Astrocyte (in vitro differentiated cells and primary cell): ENCODE results near the gene ZAP70. TPM values are rescaled to one million over a fixed set of nuclear protein-coding genes. Genes with fewer than 3 reads are reported as not detected.
"Not testable (repeated sequence)": the region's sequence is repeated elsewhere in the genome, so short reads cannot be mapped to it uniquely, and the experiment has no call there.

ENCODE experiments used
- DNase-seq: peaks from one replicate; pipeline ENCODE4 v3.0.0-alpha.2; 2010; ENCODE audit warnings: low read depth
- FAIRE-seq: peaks from 2 replicates; lab custom pipeline; 2011; peaks lifted over from hg19 to GRCh38; lab: Jason Lieb, UNC
- H2AFZ ChIP-seq: 2 replicates; pipeline ENCODE4 v1.6.0; 2012; ENCODE audit warnings: low read depth, low read length, inconsistent platforms
- H3K27ac ChIP-seq: 2 replicates; pipeline ENCODE4 v1.5.1; 2011; ENCODE audit warnings: low read depth, low read length, inconsistent platforms
- H3K27me3 ChIP-seq: 2 replicates; pipeline ENCODE4 v1.6.0; 2011; ENCODE audit warnings: low read length, inconsistent platforms; ENCODE audit not compliant: insufficient read depth
- H3K36me3 ChIP-seq: 2 replicates; pipeline ENCODE4 v1.5.1; 2011; ENCODE audit warnings: low read length, inconsistent platforms; ENCODE audit not compliant: insufficient read depth
- H3K4me1 ChIP-seq: 2 replicates; pipeline ENCODE4 v1.5.1; 2011; ENCODE audit warnings: low read length, inconsistent platforms; ENCODE audit not compliant: insufficient read depth
- H3K4me2 ChIP-seq: 2 replicates; pipeline ENCODE4 v1.6.0; 2012; ENCODE audit warnings: low read length, inconsistent platforms
- H3K4me3 ChIP-seq: 2 replicates; pipeline ENCODE4 v1.5.1; 2011; ENCODE audit warnings: low read depth, mild to moderate bottlenecking, low read length, inconsistent platforms; ENCODE audit not compliant: insufficient read depth
- H3K79me2 ChIP-seq: 2 replicates; pipeline ENCODE4 v1.6.0; 2012; ENCODE audit warnings: mild to moderate bottlenecking, low read length, inconsistent platforms; ENCODE audit not compliant: insufficient read depth
- H3K9ac ChIP-seq: 2 replicates; pipeline ENCODE4 v1.6.0; 2012; ENCODE audit warnings: mild to moderate bottlenecking, low read length, inconsistent platforms
- H3K9me3 ChIP-seq: 2 replicates; pipeline ENCODE4 v1.5.1; 2012; ENCODE audit warnings: low read depth, mild to moderate bottlenecking, low read length, inconsistent platforms; ENCODE audit not compliant: insufficient read depth
- H4K20me1 ChIP-seq: 2 replicates; pipeline ENCODE4 v1.6.0; 2012; ENCODE audit warnings: low read length, inconsistent platforms; ENCODE audit not compliant: insufficient read depth
- H3K27ac Mint-ChIP-seq: one replicate; pipeline ENCODE4 v1.8.0; 2021; ENCODE audit warnings: mild to moderate bottlenecking, mixed read lengths; ENCODE audit not compliant: unreplicated experiment
- H3K27me3 Mint-ChIP-seq: one replicate; pipeline ENCODE4 v1.8.0; 2021; ENCODE audit warnings: low read depth, mixed read lengths; ENCODE audit not compliant: unreplicated experiment
- H3K36me3 Mint-ChIP-seq: one replicate; pipeline ENCODE4 v1.8.0; 2021; ENCODE audit warnings: low read depth, mixed read lengths; ENCODE audit not compliant: unreplicated experiment
- H3K4me1 Mint-ChIP-seq: one replicate; pipeline ENCODE4 v1.8.0; 2021; ENCODE audit warnings: low read depth, mixed read lengths; ENCODE audit not compliant: unreplicated experiment
- H3K4me3 Mint-ChIP-seq: one replicate; pipeline ENCODE4 v1.8.0; 2021; ENCODE audit warnings: mild to moderate bottlenecking, moderate library complexity, mixed read lengths; ENCODE audit not compliant: unreplicated experiment
- H3K9me3 Mint-ChIP-seq: one replicate; pipeline ENCODE4 v1.8.0; 2021; ENCODE audit warnings: mild to moderate bottlenecking, mixed read lengths; ENCODE audit not compliant: unreplicated experiment
- EZH2 ChIP-seq: IDR thresholded peaks from 2 replicates; pipeline ENCODE4 v1.6.1; 2012; ENCODE audit warnings: mild to moderate bottlenecking, low read length, inconsistent platforms; ENCODE audit not compliant: insufficient read depth
- total RNA-seq: library from RNA; stranded (reverse); gene quantifications from 2 replicates; pipeline ENCODE4 v1.2.1, GENCODE V29; 2021
- TF ChIP-seq, protein P1 (sequence below): IDR thresholded peaks from 2 replicates; pipeline ENCODE4 v1.5.1; 2011; ENCODE audit warnings: low read depth, mild to moderate bottlenecking, inconsistent platforms, low read length, moderate library complexity; ENCODE audit not compliant: insufficient read depth

ZAP70 gene
- total RNA-seq, 1 donor from 2014 or later = 0.73 TPM

DNA sequence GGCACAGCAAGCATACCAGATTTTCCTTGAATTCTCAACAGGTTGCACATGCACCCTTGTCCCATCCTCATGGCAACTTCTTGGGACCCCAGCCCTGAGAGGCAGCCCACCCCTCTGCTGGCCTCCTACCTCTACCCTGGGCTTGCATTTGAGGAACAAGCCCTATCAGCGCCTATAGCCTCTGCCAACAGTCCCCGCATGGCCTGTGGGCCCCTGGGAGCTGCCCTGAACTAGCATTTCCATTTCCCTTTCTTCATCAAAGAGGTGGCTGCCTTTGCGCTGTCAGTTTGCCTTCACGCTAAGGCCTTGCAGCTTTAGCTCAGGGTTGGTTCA, 5.4 kb upstream of the ZAP70 start:
- H3K4me1 Mint-ChIP-seq = peaks cover 2% of the 10 kb centered on the region
- DNase-seq (no peak), FAIRE-seq (no peak)

DNA sequence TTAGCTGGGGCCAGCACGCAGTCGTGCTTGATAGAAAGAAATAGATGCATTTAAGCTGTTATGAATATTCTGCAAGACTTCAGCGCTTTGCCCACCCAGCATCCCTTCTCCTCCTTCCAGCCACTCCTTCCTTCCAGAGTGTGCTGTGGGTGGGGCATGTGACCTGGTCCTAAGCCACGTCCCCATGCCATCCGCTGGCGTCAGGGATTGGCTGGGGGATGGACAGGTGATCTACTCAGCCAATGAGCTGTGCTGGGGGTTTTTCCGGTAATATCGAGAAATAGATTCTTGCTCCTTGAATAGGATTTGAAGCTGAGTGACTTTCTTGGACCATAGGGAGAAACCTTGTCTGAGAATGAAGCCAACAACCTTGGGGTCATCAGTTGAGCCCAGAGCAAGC, 4.8 kb upstream of the ZAP70 start:
- Mint-ChIP-seq H3K36me3 (no peaks in the 10 kb centered on the region), H3K27me3 (peaks cover 10% of the 10 kb centered on the region), H3K27ac (no peak overlapping the region), H3K9me3 (no peaks in the 10 kb centered on the region), H3K4me1 (peaks cover 5% of the 10 kb centered on the region), H3K4me3 (no peak overlapping the region)
- Histone ChIP-seq H3K9ac (no peak overlapping the region), H3K79me2 (no peaks in the 10 kb centered on the region), H4K20me1 (no peaks in the 10 kb centered on the region), H3K36me3 (no peaks in the 10 kb centered on the region), H3K4me2 (no peak overlapping the region), H3K4me1 (no peaks in the 10 kb centered on the region), H2AFZ (no peak overlapping the region), H3K27me3 (no peaks in the 10 kb centered on the region), H3K27ac (no peak overlapping the region), H3K9me3 (no peaks in the 10 kb centered on the region), H3K4me3 (no peak overlapping the region)
- no peak for DNase-seq
- no peak for FAIRE-seq
- TF ChIP-seq, protein P1, sequence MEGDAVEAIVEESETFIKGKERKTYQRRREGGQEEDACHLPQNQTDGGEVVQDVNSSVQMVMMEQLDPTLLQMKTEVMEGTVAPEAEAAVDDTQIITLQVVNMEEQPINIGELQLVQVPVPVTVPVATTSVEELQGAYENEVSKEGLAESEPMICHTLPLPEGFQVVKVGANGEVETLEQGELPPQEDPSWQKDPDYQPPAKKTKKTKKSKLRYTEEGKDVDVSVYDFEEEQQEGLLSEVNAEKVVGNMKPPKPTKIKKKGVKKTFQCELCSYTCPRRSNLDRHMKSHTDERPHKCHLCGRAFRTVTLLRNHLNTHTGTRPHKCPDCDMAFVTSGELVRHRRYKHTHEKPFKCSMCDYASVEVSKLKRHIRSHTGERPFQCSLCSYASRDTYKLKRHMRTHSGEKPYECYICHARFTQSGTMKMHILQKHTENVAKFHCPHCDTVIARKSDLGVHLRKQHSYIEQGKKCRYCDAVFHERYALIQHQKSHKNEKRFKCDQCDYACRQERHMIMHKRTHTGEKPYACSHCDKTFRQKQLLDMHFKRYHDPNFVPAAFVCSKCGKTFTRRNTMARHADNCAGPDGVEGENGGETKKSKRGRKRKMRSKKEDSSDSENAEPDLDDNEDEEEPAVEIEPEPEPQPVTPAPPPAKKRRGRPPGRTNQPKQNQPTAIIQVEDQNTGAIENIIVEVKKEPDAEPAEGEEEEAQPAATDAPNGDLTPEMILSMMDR = no peak
- TF ChIP-seq EZH2 = no peak

More for the DNA sequence above, 5.4 kb upstream of the ZAP70 start:
- TF ChIP-seq, protein P1 = no peak
- TF ChIP-seq EZH2 = no peak
- Histone ChIP-seq H3K4me2 (no peak overlapping the region), H2AFZ (no peak overlapping the region), H3K27me3 (no peaks in the 10 kb centered on the region), H3K9me3 (no peaks in the 10 kb centered on the region), H3K4me1 (no peaks in the 10 kb centered on the region), H4K20me1 (no peaks in the 10 kb centered on the region), H3K9ac (no peak overlapping the region), H3K4me3 (no peak overlapping the region), H3K27ac (no peak overlapping the region), H3K79me2 (no peaks in the 10 kb centered on the region), H3K36me3 (no peaks in the 10 kb centered on the region)
- no peaks in the 10 kb centered on the region for H3K36me3 Mint-ChIP-seq
- H3K4me3 Mint-ChIP-seq = no peak overlapping the region
- no peaks in the 10 kb centered on the region for H3K9me3 Mint-ChIP-seq
- no peak overlapping the region for H3K27ac Mint-ChIP-seq
- H3K27me3 Mint-ChIP-seq = peaks cover 10% of the 10 kb centered on the region

DNA sequence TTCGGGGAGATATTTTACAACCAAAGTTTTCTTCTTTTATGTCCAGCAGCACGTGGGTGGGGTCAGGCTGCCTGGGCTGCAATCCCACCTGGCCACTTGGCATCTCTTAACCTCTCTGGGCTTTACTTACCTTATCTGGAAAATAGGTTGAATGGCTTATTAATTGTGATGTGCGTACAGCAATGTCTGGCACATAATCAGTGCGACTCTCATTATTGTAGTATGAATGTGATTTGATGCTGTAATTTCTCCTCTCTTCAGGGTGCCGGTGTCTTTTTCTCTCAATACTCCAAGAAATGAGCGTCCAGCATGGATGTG, 2.0 kb upstream of the ZAP70 start:
- Histone ChIP-seq H3K4me3 (no peak overlapping the region), H3K27me3 (no peaks in the 10 kb centered on the region), H3K4me2 (no peak overlapping the region), H3K79me2 (no peaks in the 10 kb centered on the region), H3K4me1 (no peaks in the 10 kb centered on the region), H3K9ac (no peak overlapping the region), H4K20me1 (no peaks in the 10 kb centered on the region), H3K27ac (no peak overlapping the region), H3K9me3 (no peaks in the 10 kb centered on the region), H3K36me3 (no peaks in the 10 kb centered on the region), H2AFZ (no peak overlapping the region)
- Mint-ChIP-seq H3K9me3 (no peaks in the 10 kb centered on the region), H3K4me1 (peaks cover 5% of the 10 kb centered on the region), H3K27ac (no peak overlapping the region), H3K36me3 (no peaks in the 10 kb centered on the region), H3K4me3 (no peak overlapping the region), H3K27me3 (peaks cover 18% of the 10 kb centered on the region)
- TF ChIP-seq, protein P1 = no peak
- TF ChIP-seq EZH2 = no peak
- FAIRE-seq = no peak
- DNase-seq = no peak

DNA sequence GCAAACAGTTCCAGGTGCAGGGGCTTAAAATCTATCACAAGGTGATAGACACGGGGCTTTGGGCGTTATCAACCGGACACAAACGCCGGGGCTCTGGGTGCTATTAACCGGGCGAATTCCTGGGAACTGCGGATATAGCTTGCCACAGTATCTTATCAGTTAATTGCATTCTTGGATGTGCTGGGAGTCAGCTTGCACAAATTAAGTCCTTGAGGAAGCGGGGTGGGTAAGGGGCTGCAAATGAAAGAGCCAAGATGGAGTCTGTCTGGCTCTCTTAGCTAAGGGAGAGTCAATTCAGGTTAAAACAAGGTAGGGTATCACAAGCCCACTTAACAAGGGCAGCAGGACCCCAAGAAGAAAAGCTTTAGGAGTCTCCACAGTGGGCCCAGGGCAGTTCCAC, 1.2 kb upstream of the ZAP70 start:
- not testable (repeated sequence) for DNase-seq, H3K4me3 Mint-ChIP-seq, H4K20me1 ChIP-seq, H3K36me3 ChIP-seq, H3K9me3 Mint-ChIP-seq, H3K9me3 ChIP-seq, H3K79me2 ChIP-seq, H2AFZ ChIP-seq, H3K36me3 Mint-ChIP-seq, FAIRE-seq, H3K4me1 ChIP-seq, H3K27ac ChIP-seq, H3K4me1 Mint-ChIP-seq, H3K27ac Mint-ChIP-seq, H3K4me3 ChIP-seq, H3K4me2 ChIP-seq, H3K27me3 ChIP-seq, H3K9ac ChIP-seq
- peaks cover 23% of the 10 kb centered on the region for H3K27me3 Mint-ChIP-seq
